LNCAP (cell line): ENCODE data around the gene SALL4.

Experiments used
- CTCF ChIP-seq: fragments of 450-650 bp; IDR thresholded peaks from 2 replicates; pipeline ENCODE4 v1.5.1; 2017; ENCODE audit warnings: mild to moderate bottlenecking

The SALL4 gene

GRCh38 chr20:51734876-51735720, 67.2 kb downstream of the SALL4 start:
- TF ChIP-seq CTCF = no peak

DNA sequence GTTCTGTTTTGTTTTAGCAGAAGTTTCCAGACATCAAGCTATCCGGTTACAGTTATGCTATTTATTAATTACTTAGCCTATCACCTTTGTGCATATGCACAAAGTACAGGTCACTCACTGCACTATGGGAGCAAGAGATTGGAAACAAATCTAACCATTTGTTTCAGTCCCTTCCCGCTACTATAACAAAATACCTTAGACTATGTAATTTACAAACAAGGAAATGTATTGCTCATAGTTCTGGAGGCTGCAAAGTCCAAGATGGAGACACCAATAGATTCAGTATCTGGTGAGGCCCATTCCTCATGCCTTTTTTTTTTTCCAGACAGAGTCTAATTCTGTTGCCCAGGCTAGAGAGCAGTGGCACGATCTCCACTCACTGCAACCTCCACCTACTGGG, 69.3 kb downstream of the SALL4 start:
- no peak for TF ChIP-seq CTCF
